NCI-H146 (cell line): ENCODE results near the gene SPOCK2.

Experiments used
- DNase-seq: peaks from one replicate; lab custom pipeline; 2025; lab: John Stamatoyannopoulos, UW

SPOCK2 gene

GRCh38 chr10:72072046-72072445 is 16.3 kb downstream of the SPOCK2 start:
- no peak for DNase-seq

GRCh38 chr10:72069751-72070526 is 18.4 kb downstream of the SPOCK2 start:
- DNase-seq: peak; percentile 95

DNA sequence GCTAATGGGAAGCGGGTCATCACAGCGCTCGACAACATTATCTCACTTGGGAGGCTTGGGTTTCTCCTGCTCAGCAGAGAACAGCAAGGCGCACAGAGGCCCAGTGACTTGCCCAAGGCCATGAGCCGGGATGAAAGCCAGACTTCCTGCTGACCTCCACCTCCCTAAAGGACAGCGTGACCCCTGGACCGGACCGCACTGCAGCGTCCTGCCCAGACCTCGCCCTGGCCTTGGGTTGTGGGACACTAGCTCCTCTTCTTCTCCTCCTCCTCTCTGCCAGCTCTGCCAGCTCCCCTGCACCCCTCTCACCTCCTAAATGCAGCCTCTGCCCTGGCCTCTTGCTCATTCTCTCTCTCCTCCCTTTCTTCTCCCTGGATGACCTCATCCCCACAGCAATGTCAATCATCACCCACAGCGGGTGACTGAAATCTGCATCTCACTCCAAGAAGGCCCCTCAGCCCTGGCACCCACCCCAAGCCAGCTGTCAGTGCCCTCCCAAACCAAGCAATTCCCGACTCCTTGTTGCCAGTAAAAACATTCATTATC is 19.4 kb downstream of the SPOCK2 start:
- DNase-seq: peak; percentile 51

- no peak for DNase-seq
Measured at GRCh38 chr10:72068126-72068765, 20.1 kb downstream of the SPOCK2 start.

DNA sequence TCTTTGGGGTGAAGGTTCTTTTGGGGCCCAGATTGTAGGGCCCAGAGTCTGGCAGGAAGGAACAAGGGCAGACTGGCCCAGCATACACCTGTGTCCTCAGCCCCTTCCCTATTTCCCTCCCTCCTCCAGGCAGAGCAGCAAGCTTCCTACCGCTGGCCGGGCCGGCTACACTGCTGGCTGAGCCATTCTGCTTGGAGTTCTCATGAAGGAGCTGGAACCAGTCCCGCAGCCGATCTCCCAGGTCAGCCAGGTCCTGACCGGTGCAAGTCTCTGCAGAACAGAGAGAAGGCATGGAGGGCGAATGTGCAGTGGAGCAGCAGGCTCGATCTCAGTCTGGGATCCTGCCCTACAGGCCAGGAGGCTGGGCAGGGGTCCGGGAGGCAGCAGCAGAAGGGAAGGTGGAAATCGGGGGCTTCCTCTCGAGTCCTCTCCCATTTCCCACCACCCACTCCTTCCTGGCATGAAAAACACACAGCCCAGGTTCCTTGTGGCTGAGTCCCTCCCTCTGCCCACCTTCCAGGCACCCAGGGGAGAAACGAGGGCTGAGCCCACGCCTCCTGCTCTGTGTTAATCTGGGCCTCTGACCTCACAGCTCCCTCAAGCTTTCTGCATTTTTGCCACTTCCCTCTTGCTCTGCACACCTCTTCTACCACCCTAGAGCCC is 20.8 kb downstream of the SPOCK2 start:
- no peak for DNase-seq

GRCh38 chr10:72066318-72067284 is 21.8 kb downstream of the SPOCK2 start:
- DNase-seq: no peak

DNA sequence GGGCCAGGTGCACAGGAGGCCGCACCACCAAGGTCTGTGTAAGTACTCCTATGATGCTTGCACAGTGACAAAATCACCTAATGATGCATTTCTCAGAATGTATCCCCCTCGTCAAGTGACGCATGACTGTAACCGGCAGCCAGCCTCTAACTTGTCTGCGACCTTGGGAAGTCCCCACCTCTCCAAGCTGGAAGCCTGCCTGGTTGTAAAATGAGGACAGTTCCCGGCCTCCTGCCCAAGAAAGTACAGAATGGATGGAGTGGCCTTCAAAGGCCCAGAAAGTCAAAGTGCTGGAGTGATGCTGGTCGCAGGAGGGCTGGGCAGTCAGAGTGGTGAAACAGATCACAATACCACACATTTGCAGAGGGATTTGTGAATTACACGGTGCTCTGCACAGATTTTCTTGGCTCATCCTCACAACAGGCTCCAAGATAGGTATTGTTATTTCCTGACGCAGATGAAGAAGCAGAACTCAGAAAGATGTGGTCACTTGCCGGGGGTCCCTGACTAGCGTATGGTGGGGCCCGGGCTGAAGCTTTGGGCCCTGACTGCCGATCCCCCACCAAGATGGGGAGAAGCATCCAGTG is 22.8 kb downstream of the SPOCK2 start:
- DNase-seq: no peak

DNA sequence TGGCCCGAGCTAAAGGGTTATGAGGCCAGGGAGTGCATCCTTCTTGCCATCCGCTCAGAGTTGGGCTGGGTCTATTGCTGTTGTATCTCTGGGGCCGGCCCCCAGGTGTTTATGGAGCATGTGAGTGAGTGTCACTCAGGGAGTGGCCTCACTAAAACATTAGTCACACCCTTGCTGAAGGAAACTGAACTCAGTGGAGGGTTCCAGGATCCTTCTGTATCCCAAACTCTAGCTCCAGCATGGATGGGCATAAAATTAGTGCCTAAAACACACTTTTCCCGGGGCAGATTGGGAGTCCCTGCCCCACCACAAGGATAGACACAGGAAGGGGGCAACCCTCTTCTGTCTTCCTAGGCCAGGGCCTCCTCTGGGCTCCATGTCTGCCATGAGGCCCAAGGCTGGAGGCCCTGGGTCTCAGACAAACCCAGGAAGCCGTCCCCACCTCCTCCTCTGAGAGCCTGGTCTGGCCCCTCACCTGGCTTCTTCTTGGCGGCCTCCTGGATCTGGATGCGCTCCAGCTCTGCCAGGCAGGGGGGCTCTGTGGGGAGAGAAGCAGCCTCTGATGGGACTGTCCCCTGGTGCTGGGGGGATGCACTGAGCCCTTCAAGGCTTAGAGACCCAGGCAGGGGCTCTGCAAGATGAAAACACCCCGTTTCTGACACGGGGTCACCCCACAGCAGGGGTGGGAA is 24.5 kb downstream of the SPOCK2 start:
- DNase-seq: no peak

DNA sequence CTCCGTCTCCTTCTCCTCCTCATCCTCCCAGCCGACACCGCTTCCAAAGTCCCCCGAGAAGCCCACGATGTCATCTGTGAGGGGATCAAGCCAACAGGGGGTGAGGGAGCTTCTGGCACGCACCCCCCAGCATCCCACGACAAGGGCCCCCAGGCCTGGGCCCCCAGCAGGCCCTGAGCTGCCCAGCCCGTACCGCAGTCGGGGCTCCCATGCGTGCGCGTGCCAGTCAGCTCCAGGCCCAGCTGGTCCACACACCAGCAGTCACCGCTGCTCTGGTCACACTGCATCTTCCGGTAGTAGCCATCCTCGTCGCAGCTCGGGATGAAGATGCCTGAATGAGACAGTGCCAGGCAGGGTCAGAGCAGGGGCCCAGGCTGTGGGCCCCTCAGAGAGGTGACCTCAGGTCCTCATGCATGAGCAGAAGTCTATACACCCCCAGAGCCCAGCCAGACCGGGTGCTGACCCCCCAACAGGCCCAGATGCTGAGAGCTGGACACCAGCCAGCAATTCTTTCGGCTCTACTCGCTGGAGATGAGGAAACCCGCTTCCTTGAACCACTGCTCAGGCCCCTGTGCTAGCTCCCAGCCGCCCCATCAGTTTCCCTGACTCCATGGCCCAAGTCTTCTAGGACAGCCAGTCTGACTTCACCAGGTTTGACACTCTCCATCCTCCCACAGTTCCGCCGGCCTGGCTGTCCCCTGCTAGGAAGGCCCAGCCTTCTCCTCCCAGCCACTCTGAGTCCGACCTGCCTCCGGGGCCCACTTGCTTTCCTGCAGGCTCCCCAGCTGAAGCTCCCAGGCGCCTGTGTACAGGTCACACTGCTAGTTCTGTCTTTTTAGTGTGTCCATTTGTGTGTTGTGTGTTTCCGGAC is 25.3 kb downstream of the SPOCK2 start:
- no peak for DNase-seq

DNA sequence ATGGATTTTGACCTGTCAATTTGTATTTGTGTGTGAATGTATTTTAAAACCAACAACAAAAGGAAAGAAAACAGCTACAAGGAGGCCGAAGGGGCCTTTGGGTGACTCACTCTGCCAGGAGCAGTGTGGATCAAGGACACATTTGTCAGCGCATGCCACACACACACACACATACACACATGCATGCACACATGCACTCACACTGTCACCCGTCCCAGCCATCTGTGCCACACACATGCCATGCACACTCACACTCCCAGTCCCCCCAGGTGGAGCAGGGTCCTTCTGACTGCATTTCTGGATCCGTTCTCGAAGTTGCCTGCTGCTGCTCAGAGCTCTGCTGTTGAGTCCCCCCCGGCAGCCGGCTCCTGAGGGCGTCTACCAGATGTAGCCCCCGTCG is 26.0 kb downstream of the SPOCK2 start:
- DNase-seq: no peak

DNA sequence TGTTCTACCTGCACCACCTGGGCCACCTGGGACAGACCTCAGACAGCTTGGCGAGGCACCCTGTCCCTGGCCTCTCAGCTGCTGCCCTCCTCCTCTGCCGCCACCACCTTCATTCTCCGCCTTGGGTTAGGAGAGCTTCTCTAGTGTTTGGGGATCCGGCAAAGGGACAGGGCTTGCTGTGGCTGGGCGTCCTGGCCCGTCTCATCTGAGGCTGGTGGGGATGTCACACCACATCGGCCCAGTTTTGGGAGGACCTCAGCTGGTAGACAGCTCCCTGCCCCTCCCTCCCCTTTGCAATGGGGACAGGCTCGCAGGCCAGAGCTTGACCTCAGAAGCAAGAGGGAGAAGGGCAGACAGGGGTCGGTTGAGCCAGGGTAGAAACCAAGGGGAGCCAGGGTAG is 26.4 kb downstream of the SPOCK2 start:
- no peak for DNase-seq

DNA sequence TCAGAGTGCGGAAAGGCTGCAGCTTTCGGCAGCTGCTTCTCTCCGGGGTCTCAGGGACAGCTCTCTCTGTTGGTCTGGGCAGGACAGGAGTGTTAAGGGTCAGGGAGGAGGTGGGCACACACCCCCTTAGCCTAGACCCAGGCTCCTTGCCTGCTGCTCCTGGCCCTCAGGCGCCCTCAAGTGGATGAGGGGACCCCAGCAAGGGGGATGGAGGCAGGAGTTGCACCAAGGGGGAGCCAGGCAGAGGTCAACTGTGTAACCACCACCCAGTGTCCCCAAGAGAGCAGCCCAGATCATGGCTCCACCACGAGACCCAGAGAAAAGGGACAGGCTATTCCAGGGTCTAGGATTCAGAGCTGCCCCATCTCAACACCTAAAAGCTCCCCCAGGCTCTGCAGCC is 26.9 kb downstream of the SPOCK2 start:
- no peak for DNase-seq

GRCh38 chr10:72059843-72060822 is 28.2 kb downstream of the SPOCK2 start:
- no peak for DNase-seq

DNA sequence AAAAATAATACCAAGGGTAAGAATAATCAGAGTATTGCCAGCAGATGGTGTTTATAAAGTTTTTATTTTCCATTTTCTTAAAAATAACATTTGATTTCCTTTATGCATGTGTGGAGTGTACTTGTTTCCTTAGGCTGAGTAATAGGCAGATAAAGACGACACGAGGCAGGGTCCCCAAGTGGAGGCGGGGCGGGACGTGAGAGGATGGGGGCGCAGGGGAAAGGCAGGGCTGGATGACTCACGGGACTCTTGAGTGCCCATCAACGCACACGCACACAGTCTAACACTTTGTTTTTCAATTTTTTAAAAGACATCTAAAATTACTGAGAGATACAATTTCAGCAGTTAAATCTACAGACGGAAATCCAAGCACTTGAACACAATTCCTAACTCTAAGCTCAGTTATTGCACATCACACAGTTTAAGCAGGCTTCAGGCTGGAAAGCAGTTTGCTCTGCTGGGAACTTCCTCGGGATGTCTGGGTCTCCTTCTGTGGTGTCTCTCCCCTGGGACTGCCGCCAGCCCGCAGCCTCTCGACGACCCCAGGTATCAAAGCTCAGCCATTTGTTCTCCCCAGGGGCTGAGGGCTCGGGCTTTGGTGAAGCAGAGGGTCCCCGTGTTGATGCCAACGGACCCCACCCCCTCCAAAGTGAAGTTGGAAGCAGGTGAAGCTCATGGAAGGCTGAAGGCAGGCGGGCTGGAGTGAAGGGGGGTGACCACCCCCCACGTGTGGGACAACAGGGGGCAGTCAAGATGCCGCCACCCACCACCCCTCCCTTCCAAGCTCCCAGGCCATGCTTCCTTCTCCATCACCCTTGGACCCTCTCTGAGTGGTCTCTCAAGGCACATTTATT is 29.1 kb downstream of the SPOCK2 start:
- DNase-seq: no peak

- DNase-seq: no peak
Measured at GRCh38 chr10:72058347-72058898, 29.9 kb downstream of the SPOCK2 start.

- DNase-seq: no peak
Measured at GRCh38 chr10:72056932-72057751, 31.2 kb downstream of the SPOCK2 start.
